GM19240 (cell line): ENCODE results near the gene PTGER2.

Experiments used
- DNase-seq: peaks from one replicate; pipeline ENCODE4 v3.0.0; 2011; ENCODE audit warnings: low spot score; ENCODE audit not compliant: insufficient read length

The PTGER2 gene

GRCh38 chr14:52305014-52305413 lies 9.1 kb upstream of the PTGER2 start:
- DNase-seq, result no peak

GRCh38 chr14:52307376-52307775 lies 6.7 kb upstream of the PTGER2 start:
- no peak for DNase-seq

- DNase-seq, result no peak
Measured at GRCh38 chr14:52307905-52308304, 6.2 kb upstream of the PTGER2 start.

GRCh38 chr14:52310541-52310940 lies 3.6 kb upstream of the PTGER2 start:
- DNase-seq, result no peak

- DNase-seq, result no peak
Measured at GRCh38 chr14:52312931-52313355, 1.2 kb upstream of the PTGER2 start.

GRCh38 chr14:52313462-52313861 lies 650 bp upstream of the PTGER2 start:
- no peak for DNase-seq

- no peak for DNase-seq
Measured at GRCh38 chr14:52314595-52315354, 663 bp downstream of the PTGER2 start.

- no peak for DNase-seq
Measured at GRCh38 chr14:52315355-52315718, 1.2 kb downstream of the PTGER2 start.

- DNase-seq, result no peak
Measured at GRCh38 chr14:52318062-52318461, 4.0 kb downstream of the PTGER2 start.

- DNase-seq, result no peak
Measured at GRCh38 chr14:52318826-52319645, 4.9 kb downstream of the PTGER2 start.

- DNase-seq, result no peak
Measured at GRCh38 chr14:52319919-52320318, 5.8 kb downstream of the PTGER2 start.

GRCh38 chr14:52325126-52325525 lies 11.0 kb downstream of the PTGER2 start:
- peak; percentile 42 for DNase-seq

- no peak for DNase-seq
Measured at GRCh38 chr14:52325630-52326029, 11.5 kb downstream of the PTGER2 start.

GRCh38 chr14:52327374-52328226 lies 13.5 kb downstream of the PTGER2 start:
- DNase-seq, result no peak

GRCh38 chr14:52328276-52328675 lies 14.2 kb downstream of the PTGER2 start:
- no peak for DNase-seq

- DNase-seq, result no peak
Measured at GRCh38 chr14:52329678-52330369, 15.7 kb downstream of the PTGER2 start.

GRCh38 chr14:52332269-52332668 lies 18.2 kb downstream of the PTGER2 start:
- DNase-seq, result no peak

GRCh38 chr14:52333108-52333507 lies 19.0 kb downstream of the PTGER2 start:
- no peak for DNase-seq

GRCh38 chr14:52333823-52334657 lies 19.9 kb downstream of the PTGER2 start:
- DNase-seq, result no peak

- DNase-seq, result no peak
Measured at GRCh38 chr14:52336241-52336640, 22.1 kb downstream of the PTGER2 start.
